Esophagus mucosa (tissue), 1 donor: ENCODE results near the gene HGD. TPM values are rescaled to one million over a fixed set of nuclear protein-coding genes. Genes with fewer than 3 reads are reported as not detected.
A peak's percentile ranks its signal among the peaks of the same experiment; 100 is the strongest.

Source experiments
- ATAC-seq: fragments of 200-7000 bp; cut with Tn5 transposase; one replicate; pipeline ENCODE4 v1.9.1; 2020
- total RNA-seq: library from RNA; stranded (reverse); gene quantifications from one replicate; pipeline ENCODE4 v1.2.4, GENCODE V29; 2023
- donor health status: DM: yes; HTN: yes; CAD: no.

Gene HGD
- total RNA-seq, 1 donor from 2014 or later = not detected

GRCh38 chr3:120637851-120638559 is 44.0 kb downstream of the HGD start:
- ATAC-seq = peak; percentile 42

- no peak for ATAC-seq
These were observed 45.1 kb downstream of the HGD start for GRCh38 chr3:120636795-120637401.

- peak; percentile 36 for ATAC-seq
These were observed 47.5 kb downstream of the HGD start for GRCh38 chr3:120634539-120634938.

- ATAC-seq = peak; percentile 80
These were observed 56.9 kb downstream of the HGD start for GRCh38 chr3:120625159-120625586.

- ATAC-seq = no peak
These were observed 58.3 kb downstream of the HGD start for GRCh38 chr3:120623727-120624093.

GRCh38 chr3:120622870-120623726 is 58.9 kb downstream of the HGD start:
- peak; percentile 94 for ATAC-seq

GRCh38 chr3:120622457-120622856 is 59.6 kb downstream of the HGD start:
- no peak for ATAC-seq

- peak; percentile 67 for ATAC-seq
These were observed 65.3 kb downstream of the HGD start for GRCh38 chr3:120616745-120617144.

GRCh38 chr3:120615847-120616609 is 66.0 kb downstream of the HGD start:
- peak; percentile 93 for ATAC-seq

GRCh38 chr3:120614765-120615164 is 67.3 kb downstream of the HGD start:
- no peak for ATAC-seq

- no peak for ATAC-seq
These were observed 73.5 kb downstream of the HGD start for GRCh38 chr3:120608506-120608905.

GRCh38 chr3:120604784-120605183 is 77.3 kb downstream of the HGD start:
- no peak for ATAC-seq

- ATAC-seq = no peak
These were observed 77.7 kb downstream of the HGD start for GRCh38 chr3:120604382-120604781.

- ATAC-seq = no peak
These were observed 79.4 kb downstream of the HGD start for GRCh38 chr3:120602682-120603081.

- no peak for ATAC-seq
These were observed 80.5 kb downstream of the HGD start for GRCh38 chr3:120601554-120601953.

- ATAC-seq = no peak
These were observed 82.8 kb downstream of the HGD start for GRCh38 chr3:120599211-120599610.

- ATAC-seq = no peak
These were observed 84.5 kb downstream of the HGD start for GRCh38 chr3:120597445-120598049.

GRCh38 chr3:120596853-120597223 is 85.2 kb downstream of the HGD start:
- ATAC-seq = no peak

GRCh38 chr3:120596116-120596852 is 85.8 kb downstream of the HGD start, which contains the start of gene NDUFB4:
NDUFB4 (plus strand) TSS chr3:120596336; CDS start chr3:120596360, 24 bp downstream.
- ATAC-seq = peak; percentile 100

- ATAC-seq = no peak
These were observed 86.3 kb downstream of the HGD start for GRCh38 chr3:120595788-120596115.

- no peak for ATAC-seq
These were observed 94.6 kb downstream of the HGD start for GRCh38 chr3:120587332-120587975.
